GM19023 (cell line): Measurements from ENCODE around the gene FSTL4.

Experiments used
- ATAC-seq: cut with Tn5 transposase; IDR thresholded peaks from one replicate; pipeline ENCODE4 v1.9.1; 2021; ENCODE audit warnings: mild to moderate bottlenecking, moderate library complexity; ENCODE audit not compliant: unreplicated experiment

Gene FSTL4

DNA sequence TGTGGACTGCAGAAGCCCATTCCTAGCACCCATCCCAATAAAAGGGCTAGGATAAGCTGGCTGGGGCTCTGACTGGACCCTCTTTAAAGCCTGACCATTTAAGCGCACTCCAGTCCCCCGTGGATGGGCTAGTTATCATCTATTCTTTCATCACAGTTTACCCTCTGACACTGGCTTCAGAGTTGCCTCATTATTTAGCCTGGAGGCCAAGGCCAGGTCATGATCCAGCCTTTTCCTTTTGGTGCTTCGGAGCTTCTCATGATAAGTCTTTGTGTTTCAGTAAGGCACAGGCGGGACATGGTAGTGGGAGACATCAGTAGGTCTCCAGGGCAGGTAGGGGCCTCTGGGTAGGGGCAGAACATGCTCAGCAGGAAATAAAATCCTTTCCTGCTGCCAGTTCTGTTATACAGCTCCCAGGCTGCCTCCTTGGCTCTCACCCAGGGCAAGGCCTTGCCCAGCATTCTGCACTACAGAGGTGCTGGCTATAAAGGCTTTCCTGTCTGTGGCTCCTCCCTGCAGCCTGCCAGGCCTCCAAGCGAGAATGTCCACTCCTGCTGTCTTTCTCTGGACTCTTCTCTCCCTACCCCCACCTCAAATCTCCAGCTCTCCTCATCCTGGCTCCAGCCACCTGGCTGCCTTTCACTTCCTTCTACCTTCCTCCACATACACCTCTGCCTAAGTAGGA lies 128.8 kb downstream of the FSTL4 start:
- ATAC-seq = no peak

DNA sequence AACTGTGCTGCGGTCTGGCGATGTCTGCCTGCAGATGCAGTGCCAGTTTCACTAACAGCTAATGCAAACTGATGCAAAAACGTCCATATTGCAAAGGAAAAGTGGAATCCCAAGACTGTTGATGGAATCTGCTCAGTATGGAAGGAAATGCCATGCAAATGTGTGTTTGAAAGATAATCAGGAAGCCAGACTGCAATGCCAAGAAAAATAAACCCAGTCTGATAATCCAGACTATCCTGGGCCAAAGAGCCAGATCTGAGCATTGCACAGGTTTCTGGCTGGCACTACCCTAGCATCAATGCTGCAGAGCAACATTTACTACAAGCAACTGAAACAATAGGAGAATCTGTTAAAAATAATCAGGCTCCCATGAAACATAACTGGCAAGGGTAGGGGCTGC lies 130.3 kb downstream of the FSTL4 start:
- no peak for ATAC-seq

DNA sequence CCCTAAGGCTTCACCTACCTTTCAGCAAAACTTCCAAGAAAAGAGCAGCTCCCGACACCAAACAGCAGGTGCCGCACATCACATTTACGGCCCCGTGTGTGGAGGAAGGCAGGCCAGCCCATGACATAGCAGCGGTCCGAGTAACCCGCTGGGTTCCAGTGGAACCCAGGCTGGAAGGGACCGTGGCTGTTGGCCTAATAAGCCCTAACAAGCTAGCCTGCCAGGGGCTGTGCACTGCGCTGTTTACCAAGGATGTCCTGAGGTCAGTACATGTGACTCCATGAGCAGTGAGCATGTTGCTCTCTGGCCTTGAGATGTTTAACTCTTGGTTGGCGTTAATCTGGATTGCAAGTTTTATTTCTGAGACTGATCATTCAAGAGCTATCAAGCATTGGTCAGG lies 131.5 kb downstream of the FSTL4 start:
- no peak for ATAC-seq

DNA sequence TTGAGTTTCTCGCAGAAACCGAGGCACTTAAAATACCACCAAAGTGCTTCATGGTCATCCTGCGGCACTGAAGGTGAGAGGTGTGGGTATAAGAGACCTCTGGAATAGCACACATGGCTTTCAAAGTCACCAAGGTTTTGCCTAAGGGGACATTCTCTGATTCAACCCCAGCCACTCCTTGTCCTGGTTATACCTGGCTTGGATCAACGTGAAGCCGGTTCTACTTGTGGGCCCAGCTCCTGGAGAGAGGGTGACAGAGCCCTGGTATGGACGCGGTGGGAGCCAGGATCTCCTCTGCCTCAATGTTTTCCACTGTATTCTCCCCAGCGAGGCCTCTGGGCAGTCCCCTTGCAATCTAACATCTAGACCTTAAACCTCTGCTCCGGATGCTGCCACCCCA lies 132.0 kb downstream of the FSTL4 start:
- ATAC-seq = no peak

DNA sequence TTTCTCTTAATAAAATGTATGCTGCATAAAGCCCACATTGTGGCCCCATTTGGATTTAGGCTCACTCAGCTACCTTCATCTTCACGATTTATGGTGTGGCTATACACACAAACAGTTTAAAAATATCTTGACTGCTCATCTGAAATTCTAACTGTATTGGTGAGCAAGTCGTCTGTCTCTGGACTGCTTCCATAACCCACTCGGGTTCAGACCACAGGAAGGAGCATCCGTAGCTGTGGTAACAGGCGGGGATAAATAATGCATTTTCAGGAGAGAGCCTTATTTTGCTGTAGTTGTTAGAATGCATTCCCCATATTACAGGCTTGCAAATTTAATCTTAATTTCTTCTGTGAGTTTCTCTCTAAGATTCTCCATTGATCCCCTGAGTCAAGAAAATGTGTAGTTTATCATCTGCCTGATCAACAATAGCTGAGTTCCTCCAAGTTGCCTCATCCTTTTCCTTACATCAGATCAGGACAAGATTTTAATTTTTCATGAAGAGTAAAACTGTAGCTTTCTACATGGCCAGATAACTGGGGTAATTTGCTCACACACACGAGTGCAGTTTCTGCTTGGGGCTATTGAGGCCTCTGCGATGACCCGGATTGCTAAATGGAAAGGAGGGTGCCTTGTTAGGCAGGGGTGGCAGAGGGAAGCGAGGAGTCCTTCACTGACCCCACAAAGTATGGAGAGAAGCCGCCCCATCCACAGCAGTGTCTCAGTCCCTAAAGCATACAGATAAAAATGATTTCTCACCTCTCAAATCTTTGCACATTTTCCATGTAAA lies 133.9 kb downstream of the FSTL4 start:
- no peak for ATAC-seq

DNA sequence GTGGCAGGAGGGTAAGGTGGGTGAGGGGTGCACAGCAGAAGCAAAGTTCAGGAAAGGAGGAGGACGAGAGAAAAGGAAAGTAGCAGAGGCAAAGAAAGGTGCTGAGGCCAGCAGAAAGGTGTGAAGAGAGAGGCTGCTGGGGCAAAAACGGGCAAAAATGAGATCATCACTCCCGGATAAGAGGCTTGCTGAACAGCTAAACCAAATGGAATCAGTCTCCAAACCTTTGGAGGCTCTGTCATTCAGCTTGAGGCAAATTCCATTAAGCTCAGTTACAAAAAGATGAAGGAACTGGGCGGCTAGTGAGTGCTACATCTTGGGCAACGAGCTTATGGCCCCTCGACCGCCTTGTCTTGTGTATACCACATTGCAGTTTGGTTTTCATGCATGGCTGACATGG lies 136.4 kb downstream of the FSTL4 start:
- ATAC-seq = no peak

DNA sequence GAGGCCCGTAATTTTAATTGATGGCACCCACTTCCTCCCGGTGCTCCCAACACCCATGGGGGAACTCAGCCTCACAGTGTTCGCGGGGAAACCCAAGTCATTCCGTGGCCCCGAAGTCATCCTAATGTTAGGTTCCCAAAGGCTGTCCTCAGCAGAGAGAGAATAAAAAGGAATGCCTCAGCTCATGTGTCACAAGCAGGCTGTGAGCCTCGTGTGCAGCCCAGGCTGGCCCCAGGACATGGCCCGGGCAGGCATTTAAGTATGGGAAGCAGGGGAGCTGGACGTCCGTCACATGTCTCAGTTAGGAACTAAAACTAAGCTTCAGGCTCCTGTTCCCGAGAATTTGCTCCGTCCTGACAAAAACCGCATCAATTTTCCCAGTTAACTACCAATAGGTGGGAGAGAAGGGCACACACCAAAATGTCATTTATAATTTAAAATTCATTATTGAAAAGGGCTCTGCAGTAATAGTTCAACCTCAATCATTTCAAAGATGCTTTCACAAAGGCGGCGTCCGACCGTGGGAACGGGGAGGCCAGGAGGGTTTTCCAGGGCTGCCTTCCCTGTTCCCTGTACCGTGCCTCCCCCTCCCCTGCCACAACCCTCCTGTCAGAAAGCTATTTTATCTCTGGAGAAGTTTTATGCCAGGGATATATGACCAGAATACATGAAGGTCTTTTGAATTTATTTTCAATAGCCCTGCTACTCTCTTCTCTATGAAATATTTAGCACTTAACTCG lies 137.3 kb downstream of the FSTL4 start:
- ATAC-seq = no peak

DNA sequence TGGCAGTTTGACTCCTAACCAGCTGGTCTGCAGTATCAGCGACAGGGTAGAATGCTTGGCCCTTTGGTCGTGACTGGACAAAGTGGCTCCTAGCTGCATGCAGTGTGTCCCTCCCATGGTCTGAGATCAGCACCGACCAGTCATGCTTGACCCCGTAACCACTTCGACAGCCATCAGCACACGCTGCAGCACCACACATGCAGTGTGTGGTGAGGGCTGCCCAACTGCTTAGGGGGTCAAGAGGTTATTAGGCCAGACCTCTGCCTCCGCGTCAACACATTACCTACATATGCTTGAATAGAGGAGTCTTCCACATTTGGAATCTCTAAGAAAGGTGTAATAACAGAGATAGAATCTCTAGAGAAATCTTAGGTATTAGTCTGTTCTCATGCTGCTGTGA lies 139.1 kb downstream of the FSTL4 start:
- ATAC-seq = no peak

DNA sequence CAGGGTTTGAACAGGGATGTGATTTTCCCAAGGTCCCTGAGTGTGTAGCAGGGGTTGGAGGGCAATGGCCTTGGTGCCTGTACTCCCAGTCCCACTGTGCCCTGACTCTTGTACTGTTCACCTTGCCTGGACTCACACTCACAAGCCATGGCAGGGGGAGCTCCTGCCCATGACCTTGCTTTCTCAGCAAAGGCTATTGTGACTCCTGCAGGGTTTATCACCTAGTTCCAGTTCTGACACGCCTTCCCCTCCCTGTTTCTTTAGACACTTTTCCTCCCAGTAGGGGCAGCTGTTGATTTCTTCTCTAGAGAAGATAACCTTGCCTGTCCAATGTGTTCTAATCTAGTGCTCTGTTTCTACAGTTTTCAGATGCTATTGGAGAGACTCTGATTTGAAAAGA lies 139.5 kb downstream of the FSTL4 start:
- no peak for ATAC-seq

DNA sequence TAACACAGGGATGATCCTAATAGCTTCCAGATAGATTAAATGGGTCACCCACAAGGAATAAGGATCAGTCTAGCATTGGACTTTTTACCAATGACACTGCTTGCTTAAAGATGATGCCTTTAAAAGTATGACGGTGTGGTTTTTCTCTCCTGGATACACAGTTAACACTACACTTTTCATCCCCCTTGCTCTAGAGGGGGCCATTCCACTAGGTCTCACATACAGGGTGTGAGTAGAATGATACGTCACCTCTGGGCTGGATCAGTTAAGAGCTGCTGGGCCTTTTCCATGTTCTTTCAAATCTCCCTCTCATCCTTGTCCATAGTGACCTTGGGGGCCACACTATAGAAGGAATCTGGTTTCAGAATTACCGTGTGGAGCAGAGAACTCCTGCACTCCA lies 140.6 kb downstream of the FSTL4 start:
- ATAC-seq = no peak

DNA sequence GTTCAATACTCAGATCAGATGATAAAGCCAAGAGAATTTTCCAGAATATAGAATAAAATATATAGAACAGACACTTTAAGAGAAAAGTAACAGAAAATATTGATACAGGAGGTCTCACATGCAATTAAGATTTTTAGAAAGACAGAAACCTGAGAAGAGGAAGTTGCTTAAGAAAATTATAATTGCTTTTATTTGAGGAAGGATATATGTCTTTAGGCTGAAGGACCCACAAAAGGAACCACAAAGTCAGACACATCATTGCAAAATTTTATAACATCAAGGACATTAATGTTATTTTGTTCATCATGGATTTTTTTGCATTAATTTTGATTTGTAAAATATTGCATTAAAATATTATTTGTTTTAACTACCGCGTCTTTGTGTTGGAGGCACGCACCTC lies 141.5 kb downstream of the FSTL4 start:
- no peak for ATAC-seq

DNA sequence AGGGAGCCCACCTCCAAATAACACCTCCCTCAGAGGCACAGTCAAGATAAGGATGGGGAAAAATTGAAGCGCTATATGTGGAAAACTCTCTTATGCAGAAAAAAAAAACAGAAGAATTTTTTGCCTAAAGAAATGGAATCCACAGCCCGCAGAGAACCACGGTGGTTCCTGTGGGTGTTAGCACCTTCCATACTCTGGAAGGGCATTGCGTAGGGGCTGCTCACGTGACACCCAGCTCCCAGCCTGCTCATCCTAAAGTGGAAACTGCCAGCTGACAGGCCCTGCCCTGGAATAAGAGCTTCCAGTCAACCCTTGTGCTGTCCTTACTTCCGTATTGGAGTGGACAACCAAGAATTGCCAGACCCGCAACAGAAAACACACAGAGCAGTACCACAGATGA lies 142.5 kb downstream of the FSTL4 start:
- ATAC-seq = no peak

DNA sequence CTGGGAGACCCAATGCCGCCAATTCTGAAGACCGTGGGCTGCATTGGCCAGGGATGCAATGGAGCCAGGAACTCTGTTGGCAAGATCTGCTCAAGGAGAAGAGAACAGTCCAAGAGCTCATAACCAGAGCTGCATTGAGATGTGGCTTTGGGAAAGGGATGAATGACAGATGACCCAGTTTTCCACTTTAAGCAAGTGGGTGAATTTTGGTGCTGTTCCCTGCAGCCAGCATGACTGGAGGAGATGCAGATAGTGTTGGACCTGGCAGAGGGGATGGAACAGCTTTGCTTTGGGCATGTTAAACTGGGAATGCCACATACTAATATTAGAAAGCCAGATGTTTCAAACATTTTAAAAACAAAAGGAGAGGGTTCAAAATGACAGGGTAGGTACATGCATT lies 143.1 kb downstream of the FSTL4 start:
- ATAC-seq = no peak

DNA sequence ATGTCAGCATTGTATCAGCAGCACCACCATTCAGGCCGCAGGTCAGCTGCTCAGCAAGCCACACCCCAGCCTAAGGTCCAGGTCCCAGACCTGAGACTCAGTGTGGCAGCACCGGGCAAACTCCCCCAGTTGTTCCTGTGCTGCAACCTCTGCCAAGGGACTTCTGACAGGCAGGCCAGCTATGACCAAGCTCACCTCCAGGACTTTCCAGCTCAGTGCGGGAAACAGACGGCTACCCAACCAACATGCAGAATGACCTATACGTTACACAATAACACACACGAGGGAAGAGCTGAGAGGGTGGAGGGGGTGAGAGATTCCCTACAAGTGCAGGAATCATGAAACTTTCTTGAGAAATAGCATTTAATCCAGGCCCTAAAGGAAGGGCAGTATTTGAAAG lies 143.7 kb downstream of the FSTL4 start:
- ATAC-seq = no peak

DNA sequence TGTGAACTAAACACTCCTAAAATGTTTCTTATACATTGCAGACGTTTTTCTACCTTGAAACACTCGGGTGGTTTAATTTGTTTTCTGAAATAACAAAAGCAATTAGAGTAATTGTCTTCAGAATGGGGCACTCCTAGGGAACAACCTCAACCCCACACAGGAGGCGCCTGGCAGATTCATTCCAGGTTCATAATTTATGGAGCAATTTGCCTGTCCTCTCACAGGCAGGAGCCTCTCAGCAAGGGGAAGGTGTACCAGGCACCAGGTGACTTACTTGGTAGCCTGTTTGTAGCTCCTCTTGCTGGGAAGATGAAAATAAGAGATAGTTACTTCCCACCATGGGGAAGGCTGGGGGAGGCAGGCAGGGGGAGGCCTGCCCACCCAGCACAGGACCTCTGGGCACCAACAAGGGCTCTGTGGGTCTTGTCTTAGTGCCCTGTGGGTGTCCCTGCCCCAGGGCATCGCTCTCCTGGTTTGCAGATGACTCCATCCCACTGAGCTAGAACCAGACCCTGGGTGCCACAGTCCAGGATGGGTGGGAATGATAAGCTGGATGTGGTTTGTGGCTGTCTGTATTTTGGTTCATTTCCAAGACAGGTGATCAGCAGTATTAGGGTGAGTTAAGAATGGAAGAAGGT lies 144.4 kb downstream of the FSTL4 start:
- no peak for ATAC-seq

DNA sequence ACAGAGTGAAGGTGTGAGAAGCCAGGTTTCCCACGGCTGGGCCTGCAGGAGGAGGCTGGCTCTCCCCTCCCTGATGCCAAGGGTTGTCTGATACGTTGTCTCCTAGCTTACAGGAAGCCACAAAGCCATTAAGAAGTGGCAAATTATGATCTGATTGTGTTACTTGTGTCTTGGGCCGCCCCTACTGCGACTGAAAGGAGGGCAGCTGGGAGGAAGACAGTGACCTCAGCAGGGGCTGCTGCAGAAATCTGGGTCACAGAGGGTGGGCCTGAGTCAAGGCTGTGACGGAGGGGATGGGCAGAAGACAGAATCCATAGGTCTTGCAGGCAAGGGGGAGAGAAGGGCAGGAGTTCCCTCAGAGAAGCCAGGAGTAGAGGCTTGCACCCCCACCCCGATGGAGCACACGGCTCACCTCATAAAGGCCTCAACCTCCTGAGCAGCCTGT lies 145.0 kb downstream of the FSTL4 start:
- no peak for ATAC-seq

DNA sequence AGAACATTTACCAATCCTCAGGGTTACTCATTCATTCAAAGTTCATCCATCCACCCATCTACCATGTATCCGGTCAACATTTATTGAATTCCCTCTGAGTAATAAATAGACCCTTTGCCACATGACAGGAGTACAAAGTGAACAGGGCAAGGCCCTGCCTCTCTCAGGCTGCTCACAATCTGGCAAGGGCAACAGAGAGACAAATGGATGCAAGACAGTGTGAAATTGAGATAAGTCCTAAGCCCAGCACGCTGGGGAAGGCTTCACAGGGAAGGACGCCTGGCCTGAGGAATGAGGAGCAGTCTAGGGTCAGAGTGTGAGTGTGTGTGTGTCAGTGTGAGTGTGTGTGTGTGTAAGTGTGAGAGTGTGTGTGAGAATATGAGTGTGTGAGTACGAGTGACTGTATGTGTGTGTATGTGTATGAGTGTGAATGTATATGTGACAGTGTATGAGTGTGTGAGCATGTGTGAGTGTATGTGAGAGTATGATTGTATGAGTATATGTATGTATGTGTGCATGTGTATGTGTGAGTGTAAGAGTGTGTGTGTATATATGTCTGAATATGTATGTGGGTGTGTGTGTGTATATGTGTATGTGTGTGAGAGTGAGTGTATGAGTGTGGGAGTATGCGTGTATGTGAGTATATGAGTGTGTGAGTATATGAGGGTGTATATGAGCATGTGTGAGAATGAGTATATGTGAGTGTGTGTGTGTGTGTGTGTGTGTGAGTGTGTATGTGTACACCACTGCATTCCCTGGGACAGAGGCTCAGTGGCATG lies 145.6 kb downstream of the FSTL4 start:
- ATAC-seq = no peak

DNA sequence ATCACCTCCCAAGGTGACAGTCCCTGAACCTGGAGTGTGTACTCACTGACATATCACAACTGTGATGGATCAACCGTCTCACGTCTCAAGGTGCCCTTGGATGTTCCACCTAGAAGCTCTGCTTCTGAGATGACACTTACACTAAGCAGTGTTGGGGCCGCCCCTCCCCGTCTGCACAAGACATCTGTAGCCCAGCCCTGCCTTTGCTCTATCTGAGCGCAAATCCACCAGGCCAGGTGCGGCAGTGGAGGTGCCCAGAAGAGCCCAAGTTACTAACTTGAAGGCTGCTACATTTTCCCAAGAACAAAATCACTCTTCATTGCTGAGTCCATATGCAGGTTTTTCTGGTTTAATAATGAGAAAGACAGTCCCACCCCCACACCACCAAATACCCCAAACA lies 148.3 kb downstream of the FSTL4 start:
- ATAC-seq = no peak

DNA sequence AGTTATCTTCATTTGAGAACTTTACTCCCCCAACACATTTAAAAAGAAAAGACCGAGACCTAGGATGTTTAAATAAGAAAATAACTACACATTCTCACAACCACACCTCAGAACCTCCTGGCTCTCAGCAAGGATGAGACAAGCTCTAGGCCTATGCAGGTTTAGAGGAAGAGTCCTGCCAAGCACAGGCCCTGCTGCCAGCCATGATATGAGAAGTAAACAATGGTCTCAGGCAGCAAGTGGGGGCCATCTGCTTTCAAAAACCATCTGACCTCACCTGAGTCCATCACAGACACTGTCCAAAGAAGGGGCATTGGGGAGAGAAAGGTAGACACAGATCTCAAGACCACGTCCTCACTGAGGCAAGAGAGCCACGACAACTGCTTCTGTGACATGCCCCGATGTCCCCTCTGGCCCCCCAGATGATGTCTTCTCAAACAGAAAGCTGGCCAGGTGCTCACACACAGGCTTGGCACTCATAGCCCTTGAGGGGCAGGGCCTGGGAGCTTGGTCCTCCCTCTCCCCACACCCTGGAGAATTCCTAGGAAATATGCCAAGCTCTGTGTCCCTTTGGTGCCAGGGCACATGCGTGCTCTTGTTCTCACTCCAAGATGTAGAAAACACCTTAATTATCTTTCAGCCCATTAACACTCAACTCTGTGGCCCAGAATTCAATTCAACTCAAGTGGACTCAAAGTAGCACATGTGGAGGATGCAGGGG lies 150.4 kb downstream of the FSTL4 start:
- no peak for ATAC-seq

DNA sequence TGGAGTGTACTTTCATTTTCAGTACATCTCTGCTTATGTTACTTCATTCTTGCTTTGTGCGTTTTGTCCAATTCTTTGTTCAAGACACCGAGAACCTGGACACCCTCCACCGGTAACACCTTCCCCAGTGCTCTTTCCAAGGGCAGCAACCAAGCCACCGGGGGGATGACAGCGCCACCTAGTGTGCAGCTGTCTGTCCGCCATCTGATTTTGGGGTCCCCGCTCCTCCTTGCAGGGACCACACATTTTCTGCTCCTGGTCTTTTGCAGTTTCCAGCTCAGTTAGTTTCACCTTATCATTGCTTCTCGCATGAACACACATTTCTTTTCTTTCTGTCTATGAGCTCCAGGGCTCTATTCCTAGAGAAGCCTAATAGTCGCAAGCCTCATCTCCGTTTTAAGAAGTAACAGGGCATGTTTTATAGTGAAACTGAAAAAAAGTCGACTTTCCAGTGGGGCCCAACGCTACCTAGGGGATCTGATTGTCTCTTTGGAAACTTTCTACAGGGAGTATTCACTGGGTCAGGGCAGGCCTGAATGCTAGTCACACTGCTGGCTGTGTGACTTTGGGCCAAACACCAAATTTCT lies 152.1 kb downstream of the FSTL4 start:
- no peak for ATAC-seq
